GM10266 (cell line): ENCODE measurements around the gene BIN1.
A peak's percentile ranks its signal among the peaks of the same experiment; 100 is the strongest.

ENCODE experiments used
- DNase-seq: peaks from one replicate; pipeline ENCODE4 v3.0.0; 2012; ENCODE audit errors: extremely low spot score
- CTCF ChIP-seq: IDR thresholded peaks from 2 replicates; pipeline ENCODE4 v1.5.1; 2012; ENCODE audit warnings: mild to moderate bottlenecking, low read depth; ENCODE audit not compliant: control insufficient read depth, insufficient read depth; ENCODE audit errors: missing control alignments

The BIN1 gene

GRCh38 chr2:127025359-127026166, 81.4 kb downstream of the BIN1 start:
- DNase-seq, result no peak
- TF ChIP-seq CTCF, result peak; percentile 26

GRCh38 chr2:127024769-127025358, 82.1 kb downstream of the BIN1 start:
- DNase-seq, result no peak

GRCh38 chr2:127023504-127023903, 83.5 kb downstream of the BIN1 start:
- TF ChIP-seq CTCF, result no peak
- no peak for DNase-seq

More at GRCh38 chr2:127024769-127025358, 82.1 kb downstream of the BIN1 start:
- TF ChIP-seq CTCF, result no peak

- TF ChIP-seq CTCF, result no peak
- DNase-seq, result no peak
These were observed 84.1 kb downstream of the BIN1 start for GRCh38 chr2:127022817-127023216.

GRCh38 chr2:127020536-127020935, 86.4 kb downstream of the BIN1 start:
- no peak for DNase-seq
- TF ChIP-seq CTCF, result no peak

- no peak for DNase-seq
- TF ChIP-seq CTCF, result no peak
These were observed 89.4 kb downstream of the BIN1 start for GRCh38 chr2:127017548-127017947.

- no peak for DNase-seq
- TF ChIP-seq CTCF, result no peak
These were observed 90.6 kb downstream of the BIN1 start for GRCh38 chr2:127016329-127016728.
